ENCODE data around the gene TSC22D2.

DNA sequence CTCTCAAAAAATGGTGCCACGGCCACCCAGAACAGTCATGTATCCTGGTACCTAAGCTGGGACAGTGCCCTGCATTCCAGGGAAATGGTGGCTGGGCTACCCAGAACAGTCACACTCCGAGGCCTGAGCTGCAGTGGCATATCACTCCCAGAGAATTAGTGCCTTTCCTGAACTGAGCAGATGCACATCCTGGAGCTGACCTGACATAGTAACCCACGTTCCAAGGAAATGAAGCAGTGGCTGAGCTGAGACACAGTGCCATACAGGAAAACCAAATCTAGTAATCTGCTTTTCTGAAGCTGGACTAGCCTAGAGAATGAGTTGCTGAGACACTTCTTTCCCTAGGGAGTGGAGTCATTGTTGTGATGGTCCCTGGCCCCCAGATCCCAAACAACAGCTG is 96.4 kb downstream of the TSC22D2 start:
- TF ChIP-seq POLR2A (IDR thresholded peaks at IDR 0.05) (no peak), POLR2AphosphoS5 (IDR thresholded peaks at IDR 0.05) (no peak)
- TF ChIP-seq, protein P1, sequence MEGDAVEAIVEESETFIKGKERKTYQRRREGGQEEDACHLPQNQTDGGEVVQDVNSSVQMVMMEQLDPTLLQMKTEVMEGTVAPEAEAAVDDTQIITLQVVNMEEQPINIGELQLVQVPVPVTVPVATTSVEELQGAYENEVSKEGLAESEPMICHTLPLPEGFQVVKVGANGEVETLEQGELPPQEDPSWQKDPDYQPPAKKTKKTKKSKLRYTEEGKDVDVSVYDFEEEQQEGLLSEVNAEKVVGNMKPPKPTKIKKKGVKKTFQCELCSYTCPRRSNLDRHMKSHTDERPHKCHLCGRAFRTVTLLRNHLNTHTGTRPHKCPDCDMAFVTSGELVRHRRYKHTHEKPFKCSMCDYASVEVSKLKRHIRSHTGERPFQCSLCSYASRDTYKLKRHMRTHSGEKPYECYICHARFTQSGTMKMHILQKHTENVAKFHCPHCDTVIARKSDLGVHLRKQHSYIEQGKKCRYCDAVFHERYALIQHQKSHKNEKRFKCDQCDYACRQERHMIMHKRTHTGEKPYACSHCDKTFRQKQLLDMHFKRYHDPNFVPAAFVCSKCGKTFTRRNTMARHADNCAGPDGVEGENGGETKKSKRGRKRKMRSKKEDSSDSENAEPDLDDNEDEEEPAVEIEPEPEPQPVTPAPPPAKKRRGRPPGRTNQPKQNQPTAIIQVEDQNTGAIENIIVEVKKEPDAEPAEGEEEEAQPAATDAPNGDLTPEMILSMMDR (IDR thresholded peaks at IDR 0.05): no peak

All from sigmoid colon (tissue), 4 donors.